RWPE2 (cell line): Measurements from ENCODE around the gene ADGRG6.
A peak's percentile ranks its signal among the peaks of the same experiment; 100 is the strongest.
"Not testable (repeated sequence)": the region's sequence is repeated elsewhere in the genome, so short reads cannot be mapped to it uniquely, and the experiment has no call there.

ENCODE experiments used
- ATAC-seq: fragments of 200-7000 bp; cut with Tn5 transposase; 3 replicates; pipeline ENCODE4 v1.9.1; 2021; ENCODE audit warnings: low read depth
- DNase-seq: peaks from one replicate; pipeline ENCODE4 v3.0.0-alpha.2; 2020; ENCODE audit warnings: low spot score
- H3K27ac ChIP-seq: fragments of 450-650 bp; 2 replicates; pipeline ENCODE4 v1.5.1; 2017; ENCODE audit warnings: mild to moderate bottlenecking; ENCODE audit not compliant: poor library complexity, severe bottlenecking
- H3K27me3 ChIP-seq: fragments of 250-450 bp; sonication (Bioruptor Pico); 2 replicates; pipeline ENCODE4 v1.5.1; 2021; ENCODE audit warnings: mild to moderate bottlenecking, moderate library complexity; ENCODE audit not compliant: insufficient read depth, poor library complexity, severe bottlenecking
- H3K36me3 ChIP-seq: fragments of 250-450 bp; sonication (Bioruptor Pico); 2 replicates; pipeline ENCODE4 v1.5.1; 2020; ENCODE audit warnings: low read depth, mild to moderate bottlenecking, moderate library complexity
- H3K4me1 ChIP-seq: fragments of 250-450 bp; sonication (Bioruptor Pico); 2 replicates; pipeline ENCODE4 v1.5.1; 2021; ENCODE audit warnings: mild to moderate bottlenecking, moderate library complexity; ENCODE audit not compliant: insufficient read depth, poor library complexity, severe bottlenecking
- H3K4me3 ChIP-seq: fragments of 250-450 bp; sonication (Bioruptor Pico); 2 replicates; pipeline ENCODE4 v1.5.1; 2021; ENCODE audit warnings: mild to moderate bottlenecking, moderate library complexity; ENCODE audit not compliant: severe bottlenecking
- H3K9me3 ChIP-seq: fragments of 250-450 bp; sonication (Bioruptor Pico); 2 replicates; pipeline ENCODE4 v1.5.1; 2021; ENCODE audit warnings: mild to moderate bottlenecking, moderate library complexity; ENCODE audit not compliant: severe bottlenecking
- CTCF ChIP-seq: fragments of 450-650 bp; IDR thresholded peaks from one replicate; pipeline ENCODE4 v1.5.1; 2017; ENCODE audit warnings: mild to moderate bottlenecking, moderate library complexity; ENCODE audit not compliant: poor library complexity, severe bottlenecking

Gene ADGRG6

GRCh38 chr6:142444376-142444775, 142.6 kb downstream of the ADGRG6 start:
- H3K4me1 ChIP-seq: no peaks in the 10 kb centered on the region
- DNase-seq: no peak
- no peaks in the 10 kb centered on the region for H3K9me3 ChIP-seq
- TF ChIP-seq CTCF: no peak
- ATAC-seq: peak; percentile 29; the same call in 1 of the 3 replicates
- no peak overlapping the region for H3K27ac ChIP-seq
- H3K36me3 ChIP-seq: peaks cover 56% of the 10 kb centered on the region
- H3K27me3 ChIP-seq: no peaks in the 10 kb centered on the region
- no peak overlapping the region for H3K4me3 ChIP-seq

- no peak overlapping the region for H3K4me3 ChIP-seq
- peaks cover 52% of the 10 kb centered on the region for H3K36me3 ChIP-seq
- DNase-seq: no peak
- no peaks in the 10 kb centered on the region for H3K4me1 ChIP-seq
- ATAC-seq: no peak
- H3K27me3 ChIP-seq: no peaks in the 10 kb centered on the region
- no peak for TF ChIP-seq CTCF
- no peaks in the 10 kb centered on the region for H3K9me3 ChIP-seq
- no peak overlapping the region for H3K27ac ChIP-seq
Observed at GRCh38 chr6:142444881-142445301, 143.1 kb downstream of the ADGRG6 start.

- Histone ChIP-seq H3K27me3 (no peaks in the 10 kb centered on the region), H3K36me3 (peaks cover 48% of the 10 kb centered on the region), H3K9me3 (no peaks in the 10 kb centered on the region), H3K4me1 (no peaks in the 10 kb centered on the region), H3K27ac (no peak overlapping the region), H3K4me3 (no peak overlapping the region)
- DNase-seq (no peak), ATAC-seq (no peak)
- no peak for TF ChIP-seq CTCF
Observed at GRCh38 chr6:142446168-142446567, 144.4 kb downstream of the ADGRG6 start.

- no peak for ATAC-seq
- no peak for DNase-seq
- Histone ChIP-seq H3K27ac (no peak overlapping the region), H3K4me1 (no peaks in the 10 kb centered on the region), H3K4me3 (no peak overlapping the region), H3K27me3 (no peaks in the 10 kb centered on the region), H3K9me3 (no peaks in the 10 kb centered on the region), H3K36me3 (peaks cover 48% of the 10 kb centered on the region)
- no peak for TF ChIP-seq CTCF
Observed at GRCh38 chr6:142446576-142446975, 144.8 kb downstream of the ADGRG6 start.

DNA sequence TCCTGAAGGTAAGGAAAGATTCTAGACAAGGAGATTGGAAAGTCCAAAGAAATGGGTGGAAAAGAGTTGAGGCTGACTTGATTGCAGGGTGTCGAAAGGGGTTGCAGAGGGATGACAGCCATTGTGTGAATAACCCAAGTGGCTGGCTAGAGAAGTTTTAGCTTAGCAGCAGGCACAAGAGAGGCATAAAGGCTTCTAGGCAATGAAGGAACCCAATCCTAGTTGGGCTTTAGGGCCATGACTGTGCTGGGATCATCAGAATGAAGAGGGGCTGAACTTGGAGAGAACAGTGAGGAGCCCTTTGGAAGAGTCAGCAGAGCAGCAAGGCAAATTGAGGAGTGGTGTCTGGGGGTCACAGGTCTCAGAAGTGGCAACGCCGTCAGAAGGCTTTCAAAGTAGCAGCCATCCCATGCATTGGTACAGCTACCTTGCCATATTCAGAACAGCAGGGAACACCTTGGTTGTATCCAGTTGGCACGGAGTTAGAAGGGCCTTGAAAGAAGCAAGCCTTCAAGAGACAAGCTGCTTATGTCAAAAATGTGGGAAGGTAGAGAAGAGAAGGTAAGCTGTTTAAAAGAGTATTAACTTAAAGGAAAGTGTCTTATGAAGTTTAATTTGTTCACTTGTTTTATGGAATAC, 146.4 kb downstream of the ADGRG6 start:
- peaks cover 40% of the 10 kb centered on the region for H3K36me3 ChIP-seq
- no peak overlapping the region for H3K27ac ChIP-seq
- no peaks in the 10 kb centered on the region for H3K27me3 ChIP-seq
- DNase-seq (no peak), ATAC-seq (no peak)
- H3K4me3 ChIP-seq: no peak overlapping the region
- no peaks in the 10 kb centered on the region for H3K9me3 ChIP-seq
- H3K4me1 ChIP-seq: no peaks in the 10 kb centered on the region
- no peak for TF ChIP-seq CTCF

- not testable (repeated sequence) for H3K4me3 ChIP-seq, ATAC-seq
- H3K36me3 ChIP-seq: peaks cover 16% of the 10 kb centered on the region
Observed at GRCh38 chr6:142450856-142451255, 149.0 kb downstream of the ADGRG6 start.

More at GRCh38 chr6:142450856-142451255, 149.0 kb downstream of the ADGRG6 start:
- not testable (repeated sequence) for H3K27me3 ChIP-seq, H3K4me1 ChIP-seq, DNase-seq, H3K9me3 ChIP-seq, H3K27ac ChIP-seq
